ENCODE measurements around the gene CLTB. TPM values are rescaled to one million over a fixed set of nuclear protein-coding genes. Genes with fewer than 3 reads are reported as not detected.
A peak's percentile ranks its signal among the peaks of the same experiment; 100 is the strongest.

CLTB gene
- total and polyA plus RNA-seq, 2 of the 13 experiments (the other 11 are each of a cell fraction or from before 2014, with no cell fraction given) = 23.3 to 33.8 TPM

GRCh38 chr5:176388444-176389134 lies 27.8 kb downstream of the CLTB start, which contains the start of the genes HIGD2A and NOP16 (continued):
- TF ChIP-seq ZNF407 (CRISPR knock-in tag; IDR thresholded peaks at IDR 0.05; ENCODE audit: not compliant biosample characterization) (peak; percentile 50), ZFP41 (CRISPR knock-in tag; IDR thresholded peaks at IDR 0.05; ENCODE audit: borderline replicate concordance) (no peak), KLF13 (CRISPR knock-in tag; IDR thresholded peaks at IDR 0.05) (no peak), SOX5 (CRISPR knock-in tag; IDR thresholded peaks at IDR 0.05; ENCODE audit: borderline replicate concordance) (peak; percentile 17; the same call in 1 of the 2 replicates), ZNF20 (CRISPR knock-in tag; IDR thresholded peaks at IDR 0.05) (no peak), ZNF274 (CRISPR knock-in tag; IDR thresholded peaks at IDR 0.05) (peak; percentile 86; the same call in 1 of the 2 replicates), NR0B2 (CRISPR knock-in tag; IDR thresholded peaks at IDR 0.05) (peak; percentile 96; the same call in 1 of the 2 replicates), MAFK (conservative IDR thresholded peaks at IDR 0.05 in 1 of 2, IDR thresholded peaks at IDR 0.05 in 1 of 2; ENCODE audit: low read length in 2 of 2) (no peak), HDAC2 (CRISPR knock-in tag; IDR thresholded peaks at IDR 0.05) (peak; percentile 34; the same call in 1 of the 2 replicates), KLF15 (CRISPR knock-in tag; IDR thresholded peaks at IDR 0.05; ENCODE audit: borderline replicate concordance) (no peak), GTF2F1 (IDR thresholded peaks at IDR 0.05; ENCODE audit: low read length) (peak; percentile 70; the same call in 1 of the 2 replicates), NFE2 (CRISPR knock-in tag; IDR thresholded peaks at IDR 0.05) (no peak), ZNF414 (CRISPR knock-in tag; IDR thresholded peaks at IDR 0.05) (peak; percentile 58; the same call in 1 of the 2 replicates), ASH2L (IDR thresholded peaks at IDR 0.05; ENCODE audit: insufficient read length, low read depth, low read length) (peak; percentile 98), GABPB1 (CRISPR knock-in tag; IDR thresholded peaks at IDR 0.05) (peak; percentile 92)
- TF ChIP-seq, protein P1, sequence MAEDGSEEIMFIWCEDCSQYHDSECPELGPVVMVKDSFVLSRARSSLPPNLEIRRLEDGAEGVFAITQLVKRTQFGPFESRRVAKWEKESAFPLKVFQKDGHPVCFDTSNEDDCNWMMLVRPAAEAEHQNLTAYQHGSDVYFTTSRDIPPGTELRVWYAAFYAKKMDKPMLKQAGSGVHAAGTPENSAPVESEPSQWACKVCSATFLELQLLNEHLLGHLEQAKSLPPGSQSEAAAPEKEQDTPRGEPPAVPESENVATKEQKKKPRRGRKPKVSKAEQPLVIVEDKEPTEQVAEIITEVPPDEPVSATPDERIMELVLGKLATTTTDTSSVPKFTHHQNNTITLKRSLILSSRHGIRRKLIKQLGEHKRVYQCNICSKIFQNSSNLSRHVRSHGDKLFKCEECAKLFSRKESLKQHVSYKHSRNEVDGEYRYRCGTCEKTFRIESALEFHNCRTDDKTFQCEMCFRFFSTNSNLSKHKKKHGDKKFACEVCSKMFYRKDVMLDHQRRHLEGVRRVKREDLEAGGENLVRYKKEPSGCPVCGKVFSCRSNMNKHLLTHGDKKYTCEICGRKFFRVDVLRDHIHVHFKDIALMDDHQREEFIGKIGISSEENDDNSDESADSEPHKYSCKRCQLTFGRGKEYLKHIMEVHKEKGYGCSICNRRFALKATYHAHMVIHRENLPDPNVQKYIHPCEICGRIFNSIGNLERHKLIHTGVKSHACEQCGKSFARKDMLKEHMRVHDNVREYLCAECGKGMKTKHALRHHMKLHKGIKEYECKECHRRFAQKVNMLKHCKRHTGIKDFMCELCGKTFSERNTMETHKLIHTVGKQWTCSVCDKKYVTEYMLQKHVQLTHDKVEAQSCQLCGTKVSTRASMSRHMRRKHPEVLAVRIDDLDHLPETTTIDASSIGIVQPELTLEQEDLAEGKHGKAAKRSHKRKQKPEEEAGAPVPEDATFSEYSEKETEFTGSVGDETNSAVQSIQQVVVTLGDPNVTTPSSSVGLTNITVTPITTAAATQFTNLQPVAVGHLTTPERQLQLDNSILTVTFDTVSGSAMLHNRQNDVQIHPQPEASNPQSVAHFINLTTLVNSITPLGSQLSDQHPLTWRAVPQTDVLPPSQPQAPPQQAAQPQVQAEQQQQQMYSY (CRISPR knock-in tag; IDR thresholded peaks at IDR 0.05) = peak; percentile 92; the same call in 1 of the 2 replicates

All from HepG2 (cell line).